Loucy (cell line): Measurements from ENCODE around the gene RACK1.

ENCODE experiments used
- EZH2phosphoT487 ChIP-seq: fragments of 200-600 bp; IDR thresholded peaks from 2 replicates; pipeline ENCODE4 v1.6.1; 2018; ENCODE audit warnings: antibody characterized with exemption, mild to moderate bottlenecking, moderate library complexity, borderline replicate concordance
- TF ChIP-seq, protein P1 (sequence below): fragments of 200-600 bp; sonication (generic); conservative IDR thresholded peaks from 2 replicates; pipeline ENCODE4 v1.5.1; 2014; ENCODE audit warnings: mild to moderate bottlenecking, antibody characterized with exemption, low read length

DNA sequence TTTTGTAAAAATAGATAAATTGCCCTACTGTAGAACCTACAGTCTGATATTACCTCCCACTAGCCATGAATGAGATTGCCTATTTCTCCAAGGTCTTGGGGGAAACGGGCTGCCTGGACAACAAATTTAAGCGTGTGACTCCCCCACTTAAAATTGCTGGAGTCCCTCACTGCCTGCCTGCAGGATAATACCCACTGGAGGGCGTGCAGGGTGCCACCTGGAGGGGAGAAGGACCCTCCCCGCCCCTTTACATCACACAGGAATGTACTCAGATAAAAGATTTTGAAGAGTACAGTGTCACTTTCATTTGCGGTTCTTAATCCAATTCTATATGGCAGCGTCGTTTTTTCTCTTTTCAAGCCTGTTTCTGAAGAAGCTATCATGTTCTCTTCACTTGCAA is 32.5 kb downstream of the RACK1 start:
- TF ChIP-seq, protein P1, sequence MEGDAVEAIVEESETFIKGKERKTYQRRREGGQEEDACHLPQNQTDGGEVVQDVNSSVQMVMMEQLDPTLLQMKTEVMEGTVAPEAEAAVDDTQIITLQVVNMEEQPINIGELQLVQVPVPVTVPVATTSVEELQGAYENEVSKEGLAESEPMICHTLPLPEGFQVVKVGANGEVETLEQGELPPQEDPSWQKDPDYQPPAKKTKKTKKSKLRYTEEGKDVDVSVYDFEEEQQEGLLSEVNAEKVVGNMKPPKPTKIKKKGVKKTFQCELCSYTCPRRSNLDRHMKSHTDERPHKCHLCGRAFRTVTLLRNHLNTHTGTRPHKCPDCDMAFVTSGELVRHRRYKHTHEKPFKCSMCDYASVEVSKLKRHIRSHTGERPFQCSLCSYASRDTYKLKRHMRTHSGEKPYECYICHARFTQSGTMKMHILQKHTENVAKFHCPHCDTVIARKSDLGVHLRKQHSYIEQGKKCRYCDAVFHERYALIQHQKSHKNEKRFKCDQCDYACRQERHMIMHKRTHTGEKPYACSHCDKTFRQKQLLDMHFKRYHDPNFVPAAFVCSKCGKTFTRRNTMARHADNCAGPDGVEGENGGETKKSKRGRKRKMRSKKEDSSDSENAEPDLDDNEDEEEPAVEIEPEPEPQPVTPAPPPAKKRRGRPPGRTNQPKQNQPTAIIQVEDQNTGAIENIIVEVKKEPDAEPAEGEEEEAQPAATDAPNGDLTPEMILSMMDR, result no peak
- TF ChIP-seq EZH2phosphoT487, result no peak
